SK-N-SH (cell line): ENCODE measurements around the gene LRRC1. TPM values are rescaled to one million over a fixed set of nuclear protein-coding genes. Genes with fewer than 3 reads are reported as not detected.

Source experiments
- CTCF ChIA-PET: fragments of 300-600, 350-600 bp; formaldehyde crosslinking; extraction: SDS; loops from one replicate; lab custom pipeline; 2021; lab: Yijun Ruan, JAX
- POLR2A ChIA-PET: fragments of 350-600 bp; sonication (Branson Sonifier 250); formaldehyde crosslinking; extraction: SDS; loops from one replicate; lab custom pipeline; 2020; ENCODE audit warnings: antibody characterized with exemption, inconsistent platforms; lab: Yijun Ruan, JAX
- DNase-seq: peaks from one replicate; pipeline ENCODE4 v3.0.0; 2012
- H2AFZ ChIP-seq: fragments of 200-600 bp; sonication (generic); 2 replicates; pipeline ENCODE4 v1.8.1; 2016; ENCODE audit warnings: antibody characterized with exemption, mild to moderate bottlenecking, low read depth
- H3F3A ChIP-seq: fragments of 200-600 bp; sonication (generic); replicated peaks from 2 replicates; pipeline ENCODE3; 2016; ENCODE audit warnings: antibody characterized with exemption, mild to moderate bottlenecking; ENCODE audit not compliant: insufficient read depth
- H3K27ac ChIP-seq, 2 experiments: fragments of 200-500 bp in 1 of 2; fragments of 200-600 bp in 1 of 2; sonication (Bioruptor generic) in 1 of 2; sonication (generic), shearing (Covaris generic) in 1 of 2; 2 replicates each; pipeline versions ENCODE4 v1.5.1 to v1.6.1; 2014 to 2016; ENCODE audit warnings: low read depth in 2 of 2, inconsistent platforms in 1 of 2, low read length in 1 of 2, mild to moderate bottlenecking in 1 of 2, mixed read lengths in 1 of 2
- H3K27me3 ChIP-seq: fragments of 200-600 bp; sonication (generic), shearing (Covaris generic); 2 replicates; pipeline ENCODE4 v1.6.1; 2016; ENCODE audit warnings: mixed run types; ENCODE audit not compliant: insufficient read depth
- H3K36me3 ChIP-seq, 2 experiments: fragments of 200-500 bp in 1 of 2; fragments of 200-600 bp in 1 of 2; sonication (Bioruptor generic) in 1 of 2; sonication (generic) in 1 of 2; replicated peaks in 1 of 2; 2 replicates each; pipeline versions ENCODE3 to v1.5.1; 2014 to 2016; ENCODE audit warnings: low read length in 1 of 2, mild to moderate bottlenecking in 1 of 2; ENCODE audit not compliant: insufficient read depth in 2 of 2, control insufficient read depth in 1 of 2
- H3K4me1 ChIP-seq, 2 experiments: fragments of 200-500 bp in 1 of 2; fragments of 200-600 bp in 1 of 2; sonication (Bioruptor generic) in 1 of 2; sonication (generic), shearing (Covaris generic) in 1 of 2; 2 replicates each; pipeline versions ENCODE4 v1.5.1 to v1.6.1; 2014 to 2016; ENCODE audit warnings: low read depth in 1 of 2, low read length in 1 of 2, mixed run types in 1 of 2; ENCODE audit not compliant: insufficient read depth in 2 of 2, control insufficient read depth in 1 of 2
- H3K4me2 ChIP-seq: fragments of 200-600 bp; sonication (generic), shearing (Covaris generic); 2 replicates; pipeline ENCODE4 v1.6.1; 2017; ENCODE audit warnings: mixed run types
- H3K4me3 ChIP-seq, 2 experiments: fragments of 200-500 bp in 1 of 2; fragments of 200-600 bp in 1 of 2; sonication (Bioruptor generic) in 1 of 2; sonication (generic), shearing (Covaris generic) in 1 of 2; 2 replicates each; pipeline versions ENCODE4 v1.5.1 to v1.8.1; 2014 to 2016; ENCODE audit warnings: low read depth in 2 of 2, inconsistent platforms in 1 of 2, low read length in 1 of 2, mild to moderate bottlenecking in 1 of 2, mixed read lengths in 1 of 2, moderate library complexity in 1 of 2
- H3K79me2 ChIP-seq: fragments of 200-600 bp; sonication (generic); 2 replicates; pipeline ENCODE4 v1.8.1; 2017; ENCODE audit warnings: mild to moderate bottlenecking; ENCODE audit not compliant: insufficient read depth
- H3K9ac ChIP-seq: fragments of 200-600 bp; sonication (generic); 2 replicates; pipeline ENCODE4 v1.6.1; 2017; ENCODE audit warnings: mixed run types
- H3K9me2 ChIP-seq: fragments of 200-600 bp; sonication (generic); 2 replicates; pipeline ENCODE4 v1.6.1; 2017; ENCODE audit warnings: mixed run types
- H3K9me3 ChIP-seq: fragments of 200-600 bp; sonication (generic); 2 replicates; pipeline ENCODE4 v1.6.1; 2017; ENCODE audit warnings: mixed run types, mild to moderate bottlenecking, moderate library complexity
- H4K20me1 ChIP-seq: fragments of 200-600 bp; sonication (generic); 2 replicates; pipeline ENCODE4 v1.6.1; 2017; ENCODE audit warnings: mild to moderate bottlenecking, mixed run types; ENCODE audit not compliant: insufficient read depth
- CHD2 ChIP-seq: fragments of 150-350 bp; IDR thresholded peaks from 2 replicates; pipeline ENCODE4 v1.6.1; 2018; ENCODE audit warnings: low read length; ENCODE audit not compliant: partially characterized antibody
- ELF1 ChIP-seq: IDR thresholded peaks from 2 replicates; pipeline ENCODE4 v1.4.0; 2012
- EP300 ChIP-seq, 2 experiments: IDR thresholded peaks; 2 replicates each; pipeline versions ENCODE4 v1.4.0 to v1.6.1; 2012; ENCODE audit warnings: borderline replicate concordance in 1 of 2, low read depth in 1 of 2, low read length in 1 of 2
- EZH2phosphoT487 ChIP-seq: fragments of 200-600 bp; sonication (generic); IDR thresholded peaks from 2 replicates; pipeline ENCODE4 v1.6.1; 2017; ENCODE audit warnings: low read depth, mixed run types, mild to moderate bottlenecking, antibody characterized with exemption, moderate library complexity, borderline replicate concordance
- FOSL2 ChIP-seq: IDR thresholded peaks from 2 replicates; pipeline ENCODE4 v1.4.0; 2012; ENCODE audit warnings: low read depth, mild to moderate bottlenecking, moderate library complexity, borderline replicate concordance
- FOXJ3 ChIP-seq: sonication (generic); formaldehyde crosslinking; IDR thresholded peaks from 2 replicates; pipeline ENCODE4 v1.5.1; 2020; ENCODE audit warnings: mild to moderate bottlenecking, missing genetic modification reagents
- FOXM1 ChIP-seq: IDR thresholded peaks from 2 replicates; pipeline ENCODE4 v1.4.0; 2012; ENCODE audit warnings: low read depth, mild to moderate bottlenecking
- GATA2 ChIP-seq: sonication (generic); formaldehyde crosslinking; IDR thresholded peaks from 2 replicates; pipeline ENCODE4 v1.5.0; 2020; ENCODE audit warnings: mild to moderate bottlenecking, missing genetic modification reagents
- JUND ChIP-seq: IDR thresholded peaks from 2 replicates; pipeline ENCODE4 v1.4.0; 2012
- MXI1 ChIP-seq: IDR thresholded peaks from 2 replicates; pipeline ENCODE4 v1.6.1; 2012; ENCODE audit warnings: mild to moderate bottlenecking, low read depth, low read length, improper control_type of control experiment
- NFIC ChIP-seq: IDR thresholded peaks from 2 replicates; pipeline ENCODE4 v1.4.0; 2012; ENCODE audit warnings: borderline replicate concordance
- POLR2AphosphoS5 ChIP-seq: IDR thresholded peaks from 2 replicates; pipeline ENCODE4 v1.6.1; 2012; ENCODE audit warnings: low read depth, low read length
- RAD21 ChIP-seq: IDR thresholded peaks from 2 replicates; pipeline ENCODE4 v1.6.1; 2012; ENCODE audit warnings: mild to moderate bottlenecking, low read length
- RCOR1 ChIP-seq: fragments of 150-350 bp; IDR thresholded peaks from 2 replicates; pipeline ENCODE4 v1.6.1; 2017; ENCODE audit warnings: antibody characterized with exemption, low read length
- RFX5 ChIP-seq: IDR thresholded peaks from 2 replicates; pipeline ENCODE4 v1.6.1; 2012; ENCODE audit warnings: mild to moderate bottlenecking, improper control_type of control experiment, low read length
- RXRA ChIP-seq: IDR thresholded peaks from 2 replicates; pipeline ENCODE4 v1.4.0; 2012; ENCODE audit warnings: low read depth, mild to moderate bottlenecking, borderline replicate concordance
- SIN3A ChIP-seq: IDR thresholded peaks from 2 replicates; pipeline ENCODE4 v1.6.1; 2012; ENCODE audit warnings: low read depth, mild to moderate bottlenecking, low read length, moderate library complexity, borderline replicate concordance
- SMC3 ChIP-seq: IDR thresholded peaks from 2 replicates; pipeline ENCODE4 v1.6.1; 2012; ENCODE audit warnings: low read depth, low read length, improper control_type of control experiment
- TAF1 ChIP-seq: IDR thresholded peaks from 2 replicates; pipeline ENCODE4 v1.6.1; 2012; ENCODE audit warnings: low read depth, mild to moderate bottlenecking, low read length, moderate library complexity, borderline replicate concordance
- TCF12 ChIP-seq: IDR thresholded peaks from 2 replicates; pipeline ENCODE4 v1.4.0; 2012
- TEAD4 ChIP-seq: IDR thresholded peaks from 2 replicates; pipeline ENCODE4 v1.4.0; 2012; ENCODE audit warnings: mild to moderate bottlenecking, borderline replicate concordance; ENCODE audit not compliant: insufficient read depth
- YY1 ChIP-seq: IDR thresholded peaks from 2 replicates; pipeline ENCODE4 v1.4.0; 2012; ENCODE audit warnings: low read depth, mild to moderate bottlenecking
- WGBS: methylation state at CpG from one replicate; pipeline ENCODE4 v1.1.6; 2017; ENCODE audit warnings: low lambda C conversion rate; 5-methylcytosine and 5-hydroxymethylcytosine counted together
- polyA plus RNA-seq, 3 experiments: library from polyadenylated mRNA; depleted of rRNA; stranded (reverse); fragments of >200 nt; gene quantifications; 2 replicates each; pipeline ENCODE4 v1.2.3, GENCODE V29; 2012
- TF ChIP-seq, protein P1 (sequence below): IDR thresholded peaks from 2 replicates; pipeline ENCODE4; 2012
- TF ChIP-seq, protein P2 (sequence below): fragments of 200-600 bp; sonication (generic); IDR thresholded peaks from 2 replicates; pipeline ENCODE4 v1.6.1; 2017; ENCODE audit warnings: antibody characterized with exemption, mild to moderate bottlenecking, moderate library complexity
- TF ChIP-seq, protein P3 (sequence below): IDR thresholded peaks from 2 replicates; pipeline ENCODE4 v1.4.0; 2012; ENCODE audit warnings: low read depth
- TF ChIP-seq, protein P4 (sequence below): IDR thresholded peaks from 2 replicates; pipeline ENCODE4 v1.4.0; 2012; ENCODE audit warnings: low read depth, borderline replicate concordance

Gene LRRC1
- polyA plus RNA-seq, 1 of the 3 experiments (the other 2 are of a cell fraction) = 0.84 TPM

DNA sequence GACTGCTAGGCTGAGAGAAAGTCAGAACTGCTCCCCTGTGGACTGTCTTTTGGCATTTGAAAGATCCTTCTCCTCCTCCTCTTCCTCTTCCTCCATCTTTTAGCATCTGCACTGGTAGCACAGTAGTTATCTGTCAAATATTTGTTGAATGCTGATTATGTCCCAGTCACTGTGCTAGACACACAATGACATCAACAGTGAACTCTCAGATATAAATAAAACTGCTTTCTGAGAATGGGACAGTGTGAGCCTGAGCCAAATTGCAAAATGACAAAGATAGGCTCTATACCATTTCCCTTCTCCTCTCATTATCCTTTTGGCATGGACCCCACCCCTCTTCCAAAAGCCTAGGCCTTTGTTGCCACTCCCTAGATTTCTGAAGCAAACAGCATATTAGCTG lies 27.9 kb upstream of the LRRC1 start:
- H3F3A ChIP-seq = no peaks in the 10 kb centered on the region
- TF ChIP-seq NFIC = no peak
- TF ChIP-seq SIN3A = no peak
- TF ChIP-seq MXI1 = no peak
- TF ChIP-seq TEAD4 = no peak
- no peak for TF ChIP-seq SMC3
- no peak for TF ChIP-seq POLR2AphosphoS5
- TF ChIP-seq ELF1 = no peak
- TF ChIP-seq TAF1 = no peak
- TF ChIP-seq EP300 (IDR thresholded peaks at IDR 0.05; ENCODE audit: borderline replicate concordance in 1 of 2, low read depth in 1 of 2, low read length in 1 of 2) = no peak
- no peak for TF ChIP-seq FOXM1
- TF ChIP-seq, protein P1, sequence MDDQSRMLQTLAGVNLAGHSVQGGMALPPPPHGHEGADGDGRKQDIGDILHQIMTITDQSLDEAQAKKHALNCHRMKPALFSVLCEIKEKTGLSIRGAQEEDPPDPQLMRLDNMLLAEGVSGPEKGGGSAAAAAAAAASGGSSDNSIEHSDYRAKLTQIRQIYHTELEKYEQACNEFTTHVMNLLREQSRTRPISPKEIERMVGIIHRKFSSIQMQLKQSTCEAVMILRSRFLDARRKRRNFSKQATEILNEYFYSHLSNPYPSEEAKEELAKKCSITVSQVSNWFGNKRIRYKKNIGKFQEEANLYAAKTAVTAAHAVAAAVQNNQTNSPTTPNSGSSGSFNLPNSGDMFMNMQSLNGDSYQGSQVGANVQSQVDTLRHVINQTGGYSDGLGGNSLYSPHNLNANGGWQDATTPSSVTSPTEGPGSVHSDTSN = no peak
- TF ChIP-seq TCF12 = no peak
- TF ChIP-seq RCOR1 = no peak
- no peak for TF ChIP-seq YY1
- no peak for TF ChIP-seq CHD2
- no peak for TF ChIP-seq EZH2phosphoT487
- no peak for TF ChIP-seq RXRA
- TF ChIP-seq FOXJ3 (CRISPR knock-in tag) = no peak
- no peak for DNase-seq
- no peaks in the 10 kb centered on the region for H3K9me2 ChIP-seq
- no peaks in the 10 kb centered on the region for H4K20me1 ChIP-seq
- CTCF ChIA-PET = no interaction called here
- no peaks in the 10 kb centered on the region for H3K4me1 ChIP-seq
- H3K79me2 ChIP-seq = no peaks in the 10 kb centered on the region
- H3K4me2 ChIP-seq = no peak overlapping the region
- no peak overlapping the region for H3K9ac ChIP-seq
- peaks cover 5% of the 10 kb centered on the region; the same call in 1 of the 2 replicates for H3K27me3 ChIP-seq
- POLR2A ChIA-PET = no interaction called here
- H3K4me3 ChIP-seq = no peak overlapping the region
- no peak overlapping the region for H2AFZ ChIP-seq
- no peaks in the 10 kb centered on the region for H3K9me3 ChIP-seq
- H3K27ac ChIP-seq = no peak overlapping the region
- no peaks in the 10 kb centered on the region for H3K36me3 ChIP-seq

DNA sequence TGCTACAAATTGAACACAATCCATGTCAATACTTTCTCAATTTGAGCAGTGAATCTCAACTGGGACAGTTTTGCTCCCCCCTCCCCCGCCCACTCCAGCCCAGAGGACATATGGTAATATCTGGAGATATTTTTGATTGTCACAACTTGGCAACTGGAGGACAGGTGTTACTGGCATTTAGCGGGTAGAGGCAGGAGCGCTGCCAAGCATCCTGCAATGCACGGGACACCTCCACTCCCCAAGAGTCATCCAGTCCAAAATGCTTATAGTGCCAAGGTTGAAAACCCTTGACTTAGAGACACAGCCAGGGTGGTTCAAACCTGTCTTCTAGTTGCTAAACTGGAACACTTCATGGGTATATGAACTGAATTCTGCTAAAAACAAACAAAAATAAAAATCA lies 26.9 kb upstream of the LRRC1 start:
- CTCF ChIA-PET = no interaction called here
- TF ChIP-seq RXRA (no peak), JUND (no peak), GATA2 (CRISPR knock-in tag) (no peak), FOSL2 (no peak), CHD2 (no peak), NFIC (no peak), EP300 (IDR thresholded peaks at IDR 0.05; ENCODE audit: borderline replicate concordance in 1 of 2, low read depth in 1 of 2, low read length in 1 of 2) (no peak), RFX5 (no peak), RAD21 (no peak), RCOR1 (no peak), SIN3A (no peak), YY1 (no peak)
- TF ChIP-seq, protein P2, sequence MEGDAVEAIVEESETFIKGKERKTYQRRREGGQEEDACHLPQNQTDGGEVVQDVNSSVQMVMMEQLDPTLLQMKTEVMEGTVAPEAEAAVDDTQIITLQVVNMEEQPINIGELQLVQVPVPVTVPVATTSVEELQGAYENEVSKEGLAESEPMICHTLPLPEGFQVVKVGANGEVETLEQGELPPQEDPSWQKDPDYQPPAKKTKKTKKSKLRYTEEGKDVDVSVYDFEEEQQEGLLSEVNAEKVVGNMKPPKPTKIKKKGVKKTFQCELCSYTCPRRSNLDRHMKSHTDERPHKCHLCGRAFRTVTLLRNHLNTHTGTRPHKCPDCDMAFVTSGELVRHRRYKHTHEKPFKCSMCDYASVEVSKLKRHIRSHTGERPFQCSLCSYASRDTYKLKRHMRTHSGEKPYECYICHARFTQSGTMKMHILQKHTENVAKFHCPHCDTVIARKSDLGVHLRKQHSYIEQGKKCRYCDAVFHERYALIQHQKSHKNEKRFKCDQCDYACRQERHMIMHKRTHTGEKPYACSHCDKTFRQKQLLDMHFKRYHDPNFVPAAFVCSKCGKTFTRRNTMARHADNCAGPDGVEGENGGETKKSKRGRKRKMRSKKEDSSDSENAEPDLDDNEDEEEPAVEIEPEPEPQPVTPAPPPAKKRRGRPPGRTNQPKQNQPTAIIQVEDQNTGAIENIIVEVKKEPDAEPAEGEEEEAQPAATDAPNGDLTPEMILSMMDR = no peak
- TF ChIP-seq, protein P3, sequence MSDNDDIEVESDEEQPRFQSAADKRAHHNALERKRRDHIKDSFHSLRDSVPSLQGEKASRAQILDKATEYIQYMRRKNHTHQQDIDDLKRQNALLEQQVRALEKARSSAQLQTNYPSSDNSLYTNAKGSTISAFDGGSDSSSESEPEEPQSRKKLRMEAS = no peak
- TF ChIP-seq, protein P1 = no peak
- TF ChIP-seq, protein P4, sequence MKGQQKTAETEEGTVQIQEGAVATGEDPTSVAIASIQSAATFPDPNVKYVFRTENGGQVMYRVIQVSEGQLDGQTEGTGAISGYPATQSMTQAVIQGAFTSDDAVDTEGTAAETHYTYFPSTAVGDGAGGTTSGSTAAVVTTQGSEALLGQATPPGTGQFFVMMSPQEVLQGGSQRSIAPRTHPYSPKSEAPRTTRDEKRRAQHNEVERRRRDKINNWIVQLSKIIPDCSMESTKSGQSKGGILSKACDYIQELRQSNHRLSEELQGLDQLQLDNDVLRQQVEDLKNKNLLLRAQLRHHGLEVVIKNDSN = no peak

More for the DNA sequence above, 26.9 kb upstream of the LRRC1 start:
- Histone ChIP-seq H3K4me3 (no peak overlapping the region), H3K9ac (no peak overlapping the region), H3K27me3 (peaks cover 5% of the 10 kb centered on the region; the same call in 1 of the 2 replicates), H3K79me2 (no peaks in the 10 kb centered on the region), H3K4me2 (no peak overlapping the region), H3F3A (no peaks in the 10 kb centered on the region), H3K9me3 (no peaks in the 10 kb centered on the region), H3K4me1 (no peaks in the 10 kb centered on the region), H4K20me1 (no peaks in the 10 kb centered on the region), H2AFZ (no peak overlapping the region), H3K27ac (no peak overlapping the region), H3K9me2 (no peaks in the 10 kb centered on the region), H3K36me3 (no peaks in the 10 kb centered on the region)
- 5% methylated on average over 4 of the region's 4 CpGs for whole genome bisulfite sequencing
- DNase-seq = no peak
- POLR2A ChIA-PET = no interaction called here
